DND-41 (cell line): Measurements from ENCODE around the gene UACA.

Experiments
- ATAC-seq: fragments of 200-7000 bp; cut with Tn5 transposase; 3 replicates; pipeline ENCODE4 v1.9.1; 2021; ENCODE audit warnings: low read depth; ENCODE audit not compliant: insufficient read depth
- DNase-seq: peaks from one replicate; pipeline ENCODE4 v3.0.0-alpha.2; 2020
- H2AFZ ChIP-seq: 2 replicates; pipeline ENCODE4 v1.6.0; 2012; ENCODE audit warnings: low read depth, low read length
- H3K27ac ChIP-seq: 2 replicates; pipeline ENCODE4 v1.5.1; 2012; ENCODE audit warnings: low read length, inconsistent platforms
- H3K27me3 ChIP-seq: fragments of 200-600 bp; sonication (generic); 2 replicates; pipeline ENCODE4 v1.6.0; 2012; ENCODE audit warnings: low read length, mild to moderate bottlenecking, inconsistent platforms; ENCODE audit not compliant: insufficient read depth, poor library complexity
- H3K36me3 ChIP-seq: 2 replicates; pipeline ENCODE4 v1.5.1; 2012; ENCODE audit warnings: low read length, inconsistent platforms; ENCODE audit not compliant: insufficient read depth
- H3K4me1 ChIP-seq: 2 replicates; pipeline ENCODE4 v1.5.1; 2012; ENCODE audit warnings: mild to moderate bottlenecking, low read length; ENCODE audit not compliant: insufficient read depth
- H3K4me2 ChIP-seq: 2 replicates; pipeline ENCODE4 v1.6.0; 2012; ENCODE audit warnings: mild to moderate bottlenecking, moderate library complexity, low read length, inconsistent platforms; ENCODE audit not compliant: insufficient read depth
- H3K4me3 ChIP-seq, 2 experiments: fragments of 200-600 bp in 1 of 2; shearing (Covaris generic) in 1 of 2; 2 replicates each; pipeline ENCODE4 v1.5.1; 2012 to 2016; ENCODE audit warnings: inconsistent platforms in 2 of 2, low read length in 2 of 2, mild to moderate bottlenecking in 2 of 2, low read depth in 1 of 2, moderate library complexity in 1 of 2
- H3K79me2 ChIP-seq: 2 replicates; pipeline ENCODE4 v1.6.0; 2012; ENCODE audit warnings: low read length, inconsistent platforms; ENCODE audit not compliant: insufficient read depth
- H3K9ac ChIP-seq: 2 replicates; pipeline ENCODE4 v1.6.0; 2012; ENCODE audit warnings: low read depth, mild to moderate bottlenecking, inconsistent platforms, low read length, moderate library complexity
- H3K9me3 ChIP-seq: 2 replicates; pipeline ENCODE4 v1.5.1; 2012; ENCODE audit warnings: low read length, moderate library complexity, mild to moderate bottlenecking, inconsistent platforms; ENCODE audit not compliant: insufficient read depth, severe bottlenecking
- H4K20me1 ChIP-seq: 2 replicates; pipeline ENCODE4 v1.6.0; 2012; ENCODE audit warnings: low read length; ENCODE audit not compliant: insufficient read depth
- EZH2 ChIP-seq: IDR thresholded peaks from 3 replicates; pipeline ENCODE4 v1.6.1; 2012; ENCODE audit warnings: borderline replicate concordance, low read depth, mild to moderate bottlenecking, moderate library complexity, low read length, inconsistent platforms; ENCODE audit not compliant: severe bottlenecking
- TF ChIP-seq, protein P1 (sequence below): IDR thresholded peaks from 2 replicates; pipeline ENCODE4 v1.5.1; 2012; ENCODE audit warnings: borderline replicate concordance, low read length, moderate library complexity, mild to moderate bottlenecking; ENCODE audit not compliant: poor library complexity, severe bottlenecking; ENCODE audit errors: extremely low read depth

Gene UACA

DNA sequence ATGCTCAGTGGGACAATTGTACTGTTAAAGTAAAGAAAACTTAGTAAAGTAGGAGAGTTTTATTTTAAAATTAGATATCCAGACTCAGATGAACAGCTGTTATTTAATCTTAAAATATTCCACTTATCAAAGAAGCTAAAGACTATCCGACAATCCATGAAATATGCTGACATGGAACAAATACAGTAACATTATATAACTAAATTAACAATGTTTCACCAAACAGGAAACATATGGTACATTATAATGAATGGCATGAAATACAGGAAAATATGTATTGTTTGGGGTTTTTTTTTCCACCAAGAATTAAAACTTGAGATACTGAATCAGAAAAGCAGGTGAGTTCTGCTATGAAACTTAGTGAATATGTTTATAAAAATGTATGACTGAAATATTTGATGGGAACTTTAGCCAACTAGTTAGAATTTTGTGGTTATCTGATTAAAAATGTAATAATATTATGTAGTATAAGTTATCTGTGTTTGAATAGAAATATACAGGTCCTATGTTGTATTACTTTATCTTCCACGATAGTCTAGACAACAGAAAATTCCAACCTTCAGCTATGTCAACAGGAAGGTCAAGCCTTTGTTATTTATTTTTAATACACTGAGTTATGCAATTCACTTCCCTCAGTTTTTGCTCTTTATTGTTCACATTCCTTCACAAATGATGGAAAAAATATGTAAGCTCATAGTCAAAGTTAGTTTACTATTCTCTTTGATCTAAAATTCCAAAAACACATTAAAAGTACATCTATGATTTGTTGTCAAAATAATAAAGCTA lies 72.7 kb downstream of the UACA start:
- DNase-seq (no peak), ATAC-seq (no peak)
- no peaks in the 10 kb centered on the region for H4K20me1 ChIP-seq
- H3K9me3 ChIP-seq = no peaks in the 10 kb centered on the region
- H3K9ac ChIP-seq = no peak overlapping the region
- H3K4me1 ChIP-seq = no peaks in the 10 kb centered on the region
- no peak for TF ChIP-seq EZH2
- TF ChIP-seq, protein P1, sequence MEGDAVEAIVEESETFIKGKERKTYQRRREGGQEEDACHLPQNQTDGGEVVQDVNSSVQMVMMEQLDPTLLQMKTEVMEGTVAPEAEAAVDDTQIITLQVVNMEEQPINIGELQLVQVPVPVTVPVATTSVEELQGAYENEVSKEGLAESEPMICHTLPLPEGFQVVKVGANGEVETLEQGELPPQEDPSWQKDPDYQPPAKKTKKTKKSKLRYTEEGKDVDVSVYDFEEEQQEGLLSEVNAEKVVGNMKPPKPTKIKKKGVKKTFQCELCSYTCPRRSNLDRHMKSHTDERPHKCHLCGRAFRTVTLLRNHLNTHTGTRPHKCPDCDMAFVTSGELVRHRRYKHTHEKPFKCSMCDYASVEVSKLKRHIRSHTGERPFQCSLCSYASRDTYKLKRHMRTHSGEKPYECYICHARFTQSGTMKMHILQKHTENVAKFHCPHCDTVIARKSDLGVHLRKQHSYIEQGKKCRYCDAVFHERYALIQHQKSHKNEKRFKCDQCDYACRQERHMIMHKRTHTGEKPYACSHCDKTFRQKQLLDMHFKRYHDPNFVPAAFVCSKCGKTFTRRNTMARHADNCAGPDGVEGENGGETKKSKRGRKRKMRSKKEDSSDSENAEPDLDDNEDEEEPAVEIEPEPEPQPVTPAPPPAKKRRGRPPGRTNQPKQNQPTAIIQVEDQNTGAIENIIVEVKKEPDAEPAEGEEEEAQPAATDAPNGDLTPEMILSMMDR = no peak
- H3K27me3 ChIP-seq = peaks cover 30% of the 10 kb centered on the region
- no peak overlapping the region for H3K27ac ChIP-seq
- no peak overlapping the region for H2AFZ ChIP-seq
- no peaks in the 10 kb centered on the region for H3K79me2 ChIP-seq
- no peaks in the 10 kb centered on the region for H3K36me3 ChIP-seq
- H3K4me2 ChIP-seq = no peak overlapping the region
- H3K4me3 ChIP-seq = no peak overlapping the region

DNA sequence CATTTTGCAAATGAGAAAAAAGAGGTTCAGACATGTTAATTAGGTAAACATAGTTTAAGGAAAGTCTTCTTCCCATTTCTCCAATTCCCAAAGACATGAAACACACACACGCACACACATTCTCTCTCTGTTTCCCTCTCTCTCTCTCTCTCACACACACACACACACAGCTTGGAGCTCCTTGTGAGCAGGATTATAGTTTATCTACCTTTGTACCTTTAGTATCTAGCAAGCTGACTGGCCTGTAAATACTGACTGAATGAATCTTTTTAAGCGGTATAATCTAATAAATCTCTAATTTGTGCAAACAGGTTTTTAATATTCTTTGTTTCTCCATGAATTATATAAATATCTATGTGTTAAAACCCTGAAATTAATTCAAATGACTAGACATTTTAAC lies 73.3 kb downstream of the UACA start:
- H3K9ac ChIP-seq = no peak overlapping the region
- H4K20me1 ChIP-seq = no peaks in the 10 kb centered on the region
- no peak for DNase-seq
- TF ChIP-seq EZH2 = no peak
- TF ChIP-seq, protein P1 = no peak
- H2AFZ ChIP-seq = no peak overlapping the region
- H3K36me3 ChIP-seq = no peaks in the 10 kb centered on the region
- H3K79me2 ChIP-seq = no peaks in the 10 kb centered on the region
- H3K4me2 ChIP-seq = no peak overlapping the region
- no peak overlapping the region for H3K27ac ChIP-seq
- no peaks in the 10 kb centered on the region for H3K9me3 ChIP-seq
- H3K4me1 ChIP-seq = no peaks in the 10 kb centered on the region
- ATAC-seq = no peak
- peaks cover 27% of the 10 kb centered on the region for H3K27me3 ChIP-seq
- no peak overlapping the region for H3K4me3 ChIP-seq

DNA sequence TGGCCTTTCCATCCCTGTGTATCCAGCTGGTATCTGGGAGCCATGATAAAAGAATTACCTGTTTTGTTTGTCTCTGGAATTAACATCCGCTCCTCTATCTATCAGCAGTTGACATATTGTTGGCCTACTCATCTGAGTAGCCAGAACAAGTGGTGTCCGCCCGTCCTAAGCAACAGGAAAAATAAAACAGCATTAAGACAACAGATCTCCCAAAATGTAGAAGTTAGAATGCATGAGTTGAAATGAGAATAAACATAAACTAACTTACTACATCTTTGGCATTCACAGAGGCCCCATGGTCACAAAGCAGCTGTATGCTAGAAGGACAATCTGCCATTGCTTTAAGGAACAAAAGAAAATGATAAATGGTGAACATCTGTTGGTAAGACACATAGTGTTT lies 75.9 kb downstream of the UACA start:
- H3K27ac ChIP-seq = no peak overlapping the region
- H3K36me3 ChIP-seq = no peaks in the 10 kb centered on the region
- no peaks in the 10 kb centered on the region for H4K20me1 ChIP-seq
- H2AFZ ChIP-seq = no peak overlapping the region
- H3K4me1 ChIP-seq = no peaks in the 10 kb centered on the region
- ATAC-seq (no peak), DNase-seq (no peak)
- no peak overlapping the region for H3K4me3 ChIP-seq
- no peaks in the 10 kb centered on the region for H3K79me2 ChIP-seq
- H3K9me3 ChIP-seq = no peaks in the 10 kb centered on the region
- no peak overlapping the region for H3K9ac ChIP-seq
- H3K4me2 ChIP-seq = no peak overlapping the region
- TF ChIP-seq, protein P1 = no peak
- TF ChIP-seq EZH2 = no peak
- H3K27me3 ChIP-seq = peaks cover 20% of the 10 kb centered on the region

DNA sequence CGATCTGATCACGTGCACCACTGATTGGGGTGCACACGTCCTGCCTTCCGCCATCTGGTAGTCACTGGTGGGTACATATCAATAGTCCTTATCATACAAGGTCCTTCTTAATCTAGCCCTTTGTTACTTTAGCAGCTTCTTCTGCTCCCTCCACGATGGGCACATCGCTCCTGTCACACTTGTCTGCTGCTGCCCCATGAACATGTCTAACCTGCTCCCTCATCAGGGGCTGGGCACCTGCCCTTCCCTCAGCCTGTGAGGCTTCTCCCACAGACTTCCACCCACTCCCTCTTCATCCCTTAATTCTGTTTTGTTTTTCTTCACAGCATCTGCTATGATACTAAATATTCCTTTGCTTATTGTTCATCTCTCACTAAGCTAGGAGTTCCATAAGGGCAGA lies 82.5 kb downstream of the UACA start:
- Histone ChIP-seq H3K4me1 (no peaks in the 10 kb centered on the region), H3K4me2 (no peak overlapping the region), H4K20me1 (no peaks in the 10 kb centered on the region), H3K27ac (no peak overlapping the region), H3K79me2 (no peaks in the 10 kb centered on the region), H3K27me3 (peaks cover 8% of the 10 kb centered on the region), H3K36me3 (no peaks in the 10 kb centered on the region), H3K9ac (no peak overlapping the region), H3K9me3 (no peaks in the 10 kb centered on the region), H2AFZ (no peak overlapping the region), H3K4me3 (no peak overlapping the region)
- no peak for ATAC-seq
- no peak for TF ChIP-seq EZH2
- TF ChIP-seq, protein P1 = no peak
- DNase-seq = no peak
